GM21529 (cell line): ENCODE results near the gene PCDHA8.
"Not testable (repeated sequence)": the region's sequence is repeated elsewhere in the genome, so short reads cannot be mapped to it uniquely, and the experiment has no call there.

Experiments
- ATAC-seq: cut with Tn5 transposase; IDR thresholded peaks from one replicate; pipeline ENCODE4 v1.9.1; 2021; ENCODE audit not compliant: unreplicated experiment

Gene PCDHA8

DNA sequence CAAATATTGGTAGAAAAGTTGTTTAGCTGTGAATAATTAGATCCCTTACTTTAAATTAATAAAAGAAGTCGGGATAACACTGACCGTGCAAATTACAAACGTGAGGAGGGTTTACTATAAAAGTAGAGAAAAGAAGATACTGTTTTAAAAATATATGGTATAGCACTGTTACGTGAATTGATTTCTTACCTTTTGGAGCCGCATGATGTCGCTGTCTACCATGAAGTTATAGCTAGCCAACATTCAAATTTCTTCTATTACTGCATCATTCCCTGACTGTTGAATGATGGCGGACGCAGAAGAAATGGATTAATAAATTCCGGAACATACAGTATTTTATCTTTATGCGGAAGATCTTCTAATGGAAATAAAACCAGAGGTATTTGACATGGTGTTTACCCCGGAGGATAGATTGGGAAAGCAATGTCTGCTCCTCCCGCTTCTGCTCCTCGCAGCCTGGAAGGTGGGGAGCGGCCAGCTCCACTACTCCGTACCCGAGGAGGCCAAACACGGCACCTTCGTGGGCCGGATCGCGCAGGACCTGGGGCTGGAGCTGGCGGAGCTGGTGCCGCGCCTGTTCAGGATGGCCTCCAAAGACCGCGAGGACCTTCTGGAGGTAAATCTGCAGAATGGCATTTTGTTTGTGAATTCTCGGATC is 13.2 kb upstream of the PCDHA8 start, which contains the start of gene PCDHA6:
PCDHA6 (plus strand) TSS at position 257 of the 658 bp plus-strand sequence; CDS start at position 389, 132 bp downstream.
- no peak for ATAC-seq

DNA sequence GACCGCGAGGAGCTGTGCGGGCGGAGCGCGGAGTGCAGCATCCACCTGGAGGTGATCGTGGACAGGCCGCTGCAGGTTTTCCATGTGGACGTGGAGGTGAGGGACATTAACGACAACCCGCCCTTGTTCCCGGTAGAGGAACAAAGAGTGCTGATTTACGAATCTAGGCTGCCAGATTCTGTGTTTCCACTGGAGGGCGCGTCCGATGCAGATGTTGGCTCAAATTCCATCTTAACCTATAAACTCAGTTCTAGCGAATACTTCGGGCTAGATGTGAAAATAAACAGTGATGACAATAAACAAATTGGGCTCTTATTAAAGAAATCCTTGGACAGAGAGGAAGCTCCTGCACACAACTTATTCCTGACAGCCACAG is 12.6 kb upstream of the PCDHA8 start:
- ATAC-seq, result no peak

DNA sequence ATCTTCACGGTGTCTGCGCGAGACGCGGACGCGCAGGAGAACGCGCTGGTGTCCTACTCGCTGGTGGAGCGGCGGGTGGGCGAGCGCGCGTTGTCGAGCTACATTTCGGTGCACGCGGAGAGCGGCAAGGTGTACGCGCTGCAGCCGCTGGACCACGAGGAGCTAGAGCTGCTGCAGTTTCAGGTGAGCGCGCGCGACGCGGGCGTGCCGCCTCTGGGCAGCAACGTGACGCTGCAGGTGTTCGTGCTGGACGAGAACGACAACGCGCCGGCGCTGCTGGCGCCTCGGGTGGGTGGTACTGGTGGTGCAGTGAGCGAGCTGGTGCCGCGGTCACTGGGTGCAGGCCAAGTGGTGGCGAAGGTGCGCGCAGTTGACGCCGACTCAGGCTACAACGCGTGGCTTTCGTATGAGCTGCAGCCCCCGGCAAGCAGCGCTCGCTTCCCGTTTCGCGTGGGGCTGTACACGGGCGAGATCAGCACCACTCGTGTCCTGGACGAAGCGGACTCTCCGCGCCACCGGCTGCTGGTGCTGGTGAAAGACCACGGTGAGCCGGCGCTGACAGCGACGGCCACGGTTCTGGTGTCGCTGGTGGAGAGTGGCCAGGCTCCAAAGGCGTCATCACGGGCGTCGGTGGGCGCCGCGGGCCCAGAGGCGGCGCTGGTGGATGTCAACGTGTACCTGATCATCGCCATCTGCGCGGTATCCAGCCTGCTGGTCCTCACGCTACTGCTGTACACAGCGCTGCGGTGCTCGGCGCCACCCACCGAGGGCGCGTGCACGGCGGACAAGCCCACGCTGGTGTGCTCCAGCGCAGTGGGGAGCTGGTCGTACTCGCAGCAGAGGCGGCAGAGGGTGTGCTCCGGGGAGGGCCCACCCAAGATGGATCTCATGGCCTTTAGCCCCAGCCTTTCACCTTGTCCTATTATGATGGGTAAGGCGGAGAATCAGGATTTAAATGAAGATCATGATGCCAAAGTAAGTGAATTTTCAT is 11.2 kb upstream of the PCDHA8 start:
- not testable (repeated sequence) for ATAC-seq

DNA sequence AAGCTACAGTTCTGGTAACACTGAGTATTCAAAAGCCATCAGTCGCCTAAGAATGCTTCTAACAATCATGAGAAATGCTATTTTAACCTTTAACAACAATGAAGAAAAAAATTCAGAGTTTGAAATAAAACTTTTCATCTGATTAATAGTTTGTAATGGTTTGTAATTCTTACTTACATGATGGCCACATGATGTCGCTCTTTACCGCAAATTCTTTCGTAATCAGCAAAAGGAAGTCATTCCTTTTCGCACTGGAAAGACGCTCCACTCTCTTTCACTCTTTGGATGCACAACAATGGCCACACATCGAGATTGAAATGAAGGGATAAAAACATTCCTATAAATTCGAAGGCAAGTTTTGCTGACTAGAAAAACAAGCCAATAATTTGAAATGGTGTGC is 7.0 kb upstream of the PCDHA8 start, which contains the start of gene PCDHA7:
PCDHA7 (plus strand) TSS at position 277 of the 400 bp plus-strand sequence; CDS start at position 392, 115 bp downstream.
- ATAC-seq, result no peak

DNA sequence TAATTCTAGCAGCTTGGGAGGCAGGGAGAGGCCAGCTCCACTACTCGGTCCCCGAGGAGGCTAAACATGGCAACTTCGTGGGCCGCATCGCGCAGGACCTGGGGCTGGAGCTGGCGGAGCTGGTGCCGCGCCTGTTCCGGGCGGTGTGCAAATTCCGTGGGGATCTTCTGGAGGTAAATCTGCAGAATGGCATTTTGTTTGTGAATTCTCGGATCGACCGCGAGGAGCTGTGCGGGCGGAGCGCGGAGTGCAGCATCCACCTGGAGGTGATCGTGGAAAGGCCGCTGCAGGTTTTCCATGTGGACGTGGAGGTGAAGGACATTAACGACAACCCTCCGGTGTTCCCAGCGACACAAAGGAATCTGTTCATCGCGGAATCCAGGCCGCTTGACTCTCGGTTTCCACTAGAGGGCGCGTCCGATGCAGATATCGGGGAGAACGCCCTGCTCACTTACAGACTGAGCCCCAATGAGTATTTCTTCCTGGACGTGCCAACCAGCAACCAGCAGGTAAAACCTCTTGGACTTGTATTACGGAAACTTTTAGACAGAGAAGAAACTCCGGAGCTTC is 6.5 kb upstream of the PCDHA8 start:
- not testable (repeated sequence) for ATAC-seq

DNA sequence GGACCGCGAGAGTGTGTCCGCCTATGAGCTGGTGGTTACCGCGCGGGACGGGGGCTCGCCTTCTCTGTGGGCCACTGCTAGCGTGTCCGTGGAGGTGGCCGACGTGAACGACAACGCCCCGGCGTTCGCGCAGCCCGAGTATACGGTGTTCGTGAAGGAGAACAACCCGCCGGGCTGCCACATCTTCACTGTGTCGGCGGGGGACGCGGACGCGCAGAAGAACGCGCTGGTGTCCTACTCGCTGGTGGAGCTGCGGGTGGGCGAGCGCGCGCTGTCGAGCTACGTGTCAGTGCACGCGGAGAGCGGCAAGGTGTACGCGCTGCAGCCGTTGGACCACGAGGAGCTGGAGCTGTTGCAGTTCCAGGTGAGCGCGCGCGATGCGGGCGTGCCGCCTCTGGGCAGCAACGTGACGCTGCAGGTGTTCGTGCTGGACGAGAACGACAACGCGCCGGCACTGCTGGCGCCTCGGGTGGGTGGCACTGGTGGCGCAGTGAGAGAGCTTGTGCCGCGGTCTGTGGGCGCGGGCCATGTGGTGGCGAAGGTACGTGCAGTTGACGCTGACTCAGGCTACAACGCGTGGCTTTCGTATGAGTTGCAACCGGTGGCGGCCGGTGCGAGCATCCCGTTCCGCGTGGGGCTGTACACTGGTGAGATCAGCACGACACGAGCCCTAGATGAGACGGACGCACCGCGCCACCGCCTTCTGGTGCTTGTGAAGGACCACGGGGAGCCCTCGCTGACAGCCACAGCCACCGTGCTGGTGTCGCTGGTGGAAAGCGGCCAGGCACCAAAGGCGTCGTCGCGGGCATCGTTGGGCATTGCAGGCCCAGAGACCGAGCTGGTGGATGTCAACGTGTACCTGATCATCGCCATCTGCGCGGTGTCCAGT is 5.1 kb upstream of the PCDHA8 start:
- ATAC-seq, result no peak

DNA sequence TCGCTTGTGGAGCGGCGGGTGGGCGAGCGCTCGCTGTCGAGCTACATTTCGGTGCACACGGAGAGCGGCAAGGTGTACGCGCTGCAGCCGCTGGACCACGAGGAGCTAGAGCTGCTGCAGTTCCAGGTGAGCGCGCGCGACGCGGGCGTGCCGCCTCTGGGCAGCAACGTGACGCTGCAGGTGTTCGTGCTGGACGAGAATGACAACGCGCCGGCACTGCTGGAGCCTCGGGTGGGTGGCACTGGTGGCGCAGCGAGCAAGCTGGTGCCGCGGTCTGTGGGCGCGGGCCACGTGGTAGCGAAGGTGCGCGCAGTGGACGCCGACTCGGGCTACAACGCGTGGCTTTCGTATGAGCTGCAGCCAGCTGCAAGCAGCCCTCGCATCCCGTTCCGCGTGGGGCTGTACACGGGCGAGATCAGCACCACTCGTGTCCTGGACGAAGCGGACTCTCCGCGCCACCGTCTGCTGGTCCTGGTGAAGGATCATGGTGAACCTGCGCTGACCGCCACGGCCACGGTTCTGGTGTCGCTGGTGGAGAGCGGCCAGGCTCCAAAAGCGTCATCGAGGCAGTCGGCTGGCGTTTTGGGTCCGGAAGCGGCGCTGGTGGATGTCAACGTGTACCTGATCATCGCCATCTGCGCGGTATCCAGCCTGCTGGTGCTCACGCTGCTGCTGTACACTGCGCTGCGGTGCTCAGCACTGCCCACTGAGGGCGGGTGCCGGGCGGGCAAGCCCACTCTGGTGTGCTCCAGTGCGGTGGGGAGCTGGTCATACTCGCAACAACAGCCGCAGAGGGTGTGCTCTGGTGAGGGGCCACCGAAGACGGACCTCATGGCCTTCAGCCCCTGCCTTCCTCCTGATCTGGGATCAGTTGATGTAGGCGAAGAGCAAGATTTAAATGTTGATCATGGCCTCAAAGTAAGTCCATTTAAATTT is 2.1 kb downstream of the PCDHA8 start:
- ATAC-seq, result no peak

DNA sequence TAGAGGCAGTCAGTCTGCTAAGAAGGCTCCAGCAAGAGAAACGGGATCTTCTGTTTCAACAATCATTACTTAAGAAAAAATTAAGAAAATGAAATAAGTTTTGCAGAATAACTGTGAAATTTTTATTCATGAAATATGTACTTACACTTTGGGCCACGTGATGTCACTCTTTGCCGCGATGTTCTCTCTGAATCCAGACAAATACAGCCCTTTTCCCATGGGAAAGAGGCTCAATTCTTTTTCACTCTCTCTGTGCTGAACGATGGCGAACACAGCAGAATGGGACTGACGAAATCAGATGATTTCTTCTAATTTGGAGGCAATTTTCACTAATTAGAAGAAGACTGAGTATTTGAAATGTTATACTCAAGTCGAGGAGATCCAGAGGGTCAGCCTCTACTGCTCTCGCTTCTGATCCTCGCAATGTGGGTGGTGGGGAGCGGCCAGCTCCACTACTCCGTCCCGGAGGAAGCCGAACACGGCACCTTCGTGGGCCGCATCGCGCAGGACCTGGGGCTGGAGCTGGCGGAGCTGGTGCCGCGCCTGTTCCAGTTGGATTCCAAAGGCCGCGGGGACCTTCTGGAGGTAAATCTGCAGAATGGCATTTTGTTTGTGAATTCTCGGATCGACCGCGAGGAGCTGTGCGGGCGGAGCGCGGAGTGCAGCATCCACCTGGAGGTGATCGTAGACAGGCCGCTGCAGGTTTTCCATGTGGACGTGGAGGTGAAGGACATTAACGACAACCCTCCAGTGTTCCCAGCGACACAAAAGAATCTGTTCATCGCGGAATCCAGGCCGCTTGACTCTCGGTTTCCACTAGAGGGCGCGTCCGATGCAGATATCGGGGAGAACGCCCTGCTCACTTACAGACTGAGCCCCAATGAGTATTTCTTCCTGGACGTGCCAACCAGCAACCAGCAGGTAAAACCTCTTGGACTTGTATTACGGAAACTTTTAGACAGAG is 7.4 kb downstream of the PCDHA8 start, which contains the start of gene PCDHA9:
PCDHA9 (plus strand) TSS at position 244 of the 964 bp plus-strand sequence; CDS start at position 358, 114 bp downstream.
- ATAC-seq, result not testable (repeated sequence)

DNA sequence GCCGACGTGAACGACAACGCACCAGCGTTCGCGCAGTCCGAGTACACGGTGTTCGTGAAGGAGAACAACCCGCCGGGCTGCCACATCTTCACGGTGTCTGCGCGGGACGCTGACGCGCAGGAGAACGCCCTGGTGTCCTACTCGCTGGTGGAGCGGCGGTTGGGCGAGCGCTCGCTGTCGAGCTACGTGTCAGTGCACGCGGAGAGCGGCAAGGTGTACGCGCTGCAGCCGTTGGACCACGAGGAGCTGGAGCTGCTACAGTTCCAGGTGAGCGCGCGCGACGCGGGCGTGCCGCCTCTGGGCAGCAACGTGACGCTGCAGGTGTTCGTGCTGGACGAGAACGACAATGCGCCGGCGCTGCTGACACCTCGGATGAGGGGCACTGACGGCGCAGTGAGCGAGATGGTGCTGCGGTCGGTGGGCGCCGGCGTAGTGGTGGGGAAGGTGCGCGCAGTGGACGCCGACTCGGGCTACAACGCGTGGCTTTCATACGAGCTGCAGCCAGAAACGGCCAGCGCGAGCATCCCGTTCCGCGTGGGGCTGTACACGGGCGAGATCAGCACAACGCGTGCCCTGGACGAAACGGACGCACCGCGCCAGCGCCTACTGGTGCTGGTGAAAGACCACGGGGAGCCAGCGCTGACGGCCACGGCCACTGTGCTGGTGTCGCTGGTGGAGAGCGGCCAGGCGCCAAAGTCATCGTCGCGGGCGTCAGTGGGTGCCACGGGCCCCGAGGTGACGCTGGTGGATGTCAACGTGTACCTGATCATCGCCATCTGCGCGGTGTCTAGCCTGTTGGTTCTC is 9.0 kb downstream of the PCDHA8 start:
- ATAC-seq, result not testable (repeated sequence)

DNA sequence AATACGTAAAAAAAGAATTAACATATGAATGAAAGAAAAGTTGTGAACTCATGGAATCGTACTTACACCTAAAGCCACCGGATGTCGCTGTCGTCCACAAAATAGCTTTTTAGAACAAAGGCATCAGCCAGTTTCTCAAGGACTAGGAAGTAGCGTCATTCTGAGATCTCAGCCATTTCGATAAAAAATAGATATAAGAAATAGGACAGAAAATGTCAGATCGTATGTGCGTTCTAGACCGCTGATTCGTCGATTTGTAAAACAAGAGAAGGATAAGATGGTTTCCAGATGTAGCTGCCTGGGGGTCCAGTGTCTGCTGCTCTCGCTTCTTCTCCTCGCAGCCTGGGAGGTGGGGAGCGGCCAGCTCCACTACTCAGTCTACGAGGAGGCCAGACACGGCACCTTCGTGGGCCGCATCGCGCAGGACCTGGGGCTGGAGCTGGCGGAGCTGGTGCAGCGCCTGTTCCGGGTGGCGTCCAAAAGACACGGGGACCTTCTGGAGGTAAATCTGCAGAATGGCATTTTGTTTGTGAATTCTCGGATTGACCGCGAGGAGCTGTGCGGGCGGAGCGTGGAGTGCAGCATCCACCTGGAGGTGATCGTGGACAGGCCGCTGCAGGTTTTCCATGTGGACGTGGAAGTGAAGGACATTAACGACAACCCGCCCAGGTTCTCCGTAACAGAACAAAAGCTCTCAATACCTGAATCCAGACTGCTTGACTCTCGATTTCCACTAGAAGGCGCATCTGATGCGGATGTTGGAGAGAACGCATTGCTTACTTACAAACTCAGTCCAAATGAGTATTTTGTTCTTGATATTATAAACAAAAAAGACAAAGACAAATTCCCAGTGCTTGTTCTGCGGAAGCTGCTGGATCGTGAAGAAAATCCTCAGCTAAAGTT is 15.0 kb downstream of the PCDHA8 start, which contains the start of gene PCDHA10:
PCDHA10 (plus strand) TSS at position 126 of the 903 bp plus-strand sequence; CDS start at position 278, 152 bp downstream.
- ATAC-seq, result no peak

DNA sequence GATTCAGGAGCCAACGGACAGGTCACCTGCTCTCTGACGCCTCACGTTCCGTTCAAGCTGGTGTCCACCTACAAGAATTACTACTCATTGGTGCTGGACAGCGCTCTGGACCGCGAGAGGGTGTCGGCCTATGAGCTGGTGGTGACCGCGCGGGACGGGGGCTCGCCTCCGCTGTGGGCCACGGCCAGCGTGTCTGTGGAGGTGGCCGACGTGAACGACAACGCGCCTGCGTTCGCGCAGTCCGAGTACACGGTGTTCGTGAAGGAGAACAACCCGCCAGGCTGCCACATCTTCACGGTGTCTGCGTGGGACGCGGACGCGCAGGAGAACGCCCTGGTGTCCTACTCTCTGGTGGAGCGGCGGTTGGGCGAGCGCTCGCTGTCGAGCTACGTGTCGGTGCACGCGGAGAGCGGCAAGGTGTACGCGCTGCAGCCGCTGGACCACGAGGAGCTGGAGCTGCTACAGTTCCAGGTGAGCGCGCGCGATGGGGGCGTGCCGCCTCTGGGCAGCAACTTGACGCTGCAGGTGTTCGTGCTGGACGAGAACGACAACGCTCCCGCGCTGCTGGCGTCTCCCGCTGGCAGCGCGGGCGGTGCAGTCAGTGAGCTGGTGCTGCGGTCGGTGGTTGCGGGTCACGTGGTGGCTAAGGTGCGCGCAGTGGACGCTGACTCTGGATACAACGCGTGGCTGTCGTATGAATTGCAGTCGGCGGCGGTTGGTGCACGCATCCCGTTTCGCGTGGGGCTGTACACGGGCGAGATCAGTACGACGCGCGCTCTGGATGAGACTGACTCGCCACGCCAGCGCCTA is 16.4 kb downstream of the PCDHA8 start:
- no peak for ATAC-seq

DNA sequence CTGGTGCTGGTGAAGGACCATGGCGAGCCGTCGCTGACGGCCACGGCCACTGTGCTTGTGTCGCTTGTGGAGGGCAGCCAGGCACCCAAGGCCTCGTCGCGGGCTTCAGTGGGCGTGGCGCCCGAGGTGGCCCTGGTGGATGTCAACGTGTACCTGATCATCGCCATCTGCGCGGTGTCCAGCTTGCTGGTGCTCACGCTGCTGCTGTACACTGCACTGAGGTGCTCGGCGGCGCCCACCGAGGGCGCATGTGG is 16.9 kb downstream of the PCDHA8 start:
- ATAC-seq, result no peak

DNA sequence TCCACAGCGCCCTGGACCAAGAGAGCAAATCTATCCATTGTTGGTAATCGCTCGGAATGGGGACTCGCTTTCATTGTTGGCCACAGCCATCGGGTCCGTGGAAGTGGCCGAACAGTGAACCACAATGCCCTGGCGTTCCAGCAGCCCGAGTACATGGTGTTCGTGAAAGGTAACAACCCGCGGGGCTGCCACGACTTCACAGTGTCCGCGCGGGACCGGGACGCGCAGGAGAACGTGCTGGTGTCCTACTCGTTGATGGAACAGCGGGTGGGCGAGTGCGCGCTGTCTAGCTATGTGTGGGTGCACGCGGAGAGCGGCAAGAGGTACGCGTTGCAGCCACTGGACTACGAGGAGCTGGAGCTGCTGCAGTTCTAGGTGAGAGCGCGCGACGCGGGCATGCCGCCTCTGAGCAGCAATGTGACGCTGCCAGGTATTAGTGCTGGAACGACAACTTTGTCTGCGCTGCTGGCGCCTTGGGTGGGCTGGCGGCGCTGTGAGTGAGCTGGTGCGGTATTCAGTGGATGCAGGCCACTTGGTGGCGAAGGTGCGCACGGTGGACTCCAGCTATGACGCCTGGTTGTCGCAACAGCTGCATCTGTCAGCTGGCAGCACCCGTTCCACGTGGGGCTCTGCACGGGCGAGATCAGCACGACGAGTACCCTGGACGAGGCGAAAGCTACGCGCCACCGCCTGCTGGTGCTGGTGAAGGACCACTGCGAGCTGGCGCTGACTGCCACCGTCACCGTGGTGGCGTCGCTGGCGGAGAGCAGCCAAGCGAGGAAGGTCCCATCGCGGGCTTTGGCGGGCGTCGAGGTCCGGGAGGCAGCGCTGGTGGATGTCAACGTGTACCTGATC is 21.7 kb downstream of the PCDHA8 start:
- ATAC-seq, result no peak

DNA sequence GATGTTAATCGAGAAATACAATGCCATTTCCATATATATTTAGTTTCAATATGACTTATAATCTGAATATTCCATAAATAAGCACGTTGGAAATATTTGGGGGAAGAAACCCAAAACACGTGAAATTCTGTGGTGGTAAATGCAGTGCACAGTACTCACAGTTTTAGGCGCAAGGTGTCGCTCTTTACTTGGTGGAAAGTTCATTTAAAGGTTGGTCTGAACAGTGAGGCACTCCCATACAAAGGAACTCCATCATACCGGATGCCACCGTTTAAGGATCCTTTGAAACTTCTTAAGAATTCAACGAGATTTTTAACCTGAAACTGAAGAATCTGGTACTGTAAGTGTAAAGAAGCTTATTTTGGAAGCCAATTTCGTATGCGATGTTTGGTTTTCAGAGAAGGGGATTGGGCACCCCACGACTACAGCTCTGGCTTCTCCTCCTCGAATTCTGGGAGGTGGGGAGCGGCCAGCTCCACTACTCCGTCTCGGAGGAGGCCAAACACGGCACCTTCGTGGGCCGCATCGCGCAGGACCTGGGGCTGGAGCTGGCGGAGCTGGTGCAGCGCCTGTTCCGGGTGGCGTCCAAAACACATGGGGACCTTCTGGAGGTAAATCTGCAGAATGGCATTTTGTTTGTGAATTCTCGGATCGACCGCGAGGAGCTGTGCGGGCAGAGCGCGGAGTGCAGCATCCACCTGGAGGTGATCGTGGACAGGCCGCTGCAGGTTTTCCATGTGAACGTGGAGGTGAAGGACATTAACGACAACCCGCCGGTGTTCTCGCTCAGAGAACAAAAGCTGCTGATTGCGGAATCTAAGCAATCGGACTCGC is 28.0 kb downstream of the PCDHA8 start, which contains the start of gene PCDHA11:
PCDHA11 (plus strand) TSS at position 237 of the 834 bp plus-strand sequence; CDS start at position 384, 147 bp downstream.
- no peak for ATAC-seq
